ENCODE results near the gene MBL2.

The MBL2 gene

DNA sequence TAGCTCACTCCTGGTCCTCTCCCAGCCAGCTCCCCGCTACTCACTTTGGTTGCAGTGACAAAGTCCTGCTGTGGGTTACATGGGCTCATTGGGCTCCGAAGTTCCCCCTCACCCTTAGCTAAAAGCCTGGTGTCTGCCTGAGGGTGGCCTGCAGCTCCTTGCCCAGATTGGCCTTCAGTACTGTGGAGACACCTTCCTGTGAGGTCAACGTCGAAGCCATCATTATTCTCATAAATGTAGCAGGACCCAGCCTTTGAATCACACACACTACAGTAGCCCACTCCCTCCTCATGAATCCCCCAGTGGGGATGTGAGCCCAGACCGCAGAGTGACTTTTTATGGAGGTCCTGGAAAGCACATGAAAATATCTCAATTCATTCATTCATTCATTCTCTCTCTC lies 10.5 kb downstream of the MBL2 start:
- no peak for ATAC-seq
- TF ChIP-seq SNAI2 (CRISPR knock-in tag; IDR thresholded peaks at IDR 0.05) (no peak), OSR1 (CRISPR knock-in tag; IDR thresholded peaks at IDR 0.05) (no peak), BACH2 (CRISPR knock-in tag; IDR thresholded peaks at IDR 0.05; ENCODE audit: borderline replicate concordance) (no peak), TCF4 (CRISPR knock-in tag; IDR thresholded peaks at IDR 0.05; ENCODE audit: borderline replicate concordance) (no peak), GLIS3 (CRISPR knock-in tag; IDR thresholded peaks at IDR 0.05) (no peak), ZNF70 (CRISPR knock-in tag; IDR thresholded peaks at IDR 0.05) (no peak), PPARA (CRISPR knock-in tag; IDR thresholded peaks at IDR 0.05; ENCODE audit: borderline replicate concordance) (no peak), RARB (CRISPR knock-in tag; IDR thresholded peaks at IDR 0.05) (no peak), ZNF8 (CRISPR knock-in tag; IDR thresholded peaks at IDR 0.05) (no peak), ZFP3 (CRISPR knock-in tag; IDR thresholded peaks at IDR 0.05) (no peak), ZC3H10 (CRISPR knock-in tag; IDR thresholded peaks at IDR 0.05) (no peak), ZFP30 (CRISPR knock-in tag; IDR thresholded peaks at IDR 0.05) (no peak), ISL1 (CRISPR knock-in tag; IDR thresholded peaks at IDR 0.05) (no peak), TOX (CRISPR knock-in tag; IDR thresholded peaks at IDR 0.05; ENCODE audit: borderline replicate concordance) (no peak)
- TF ChIP-seq, protein P1, sequence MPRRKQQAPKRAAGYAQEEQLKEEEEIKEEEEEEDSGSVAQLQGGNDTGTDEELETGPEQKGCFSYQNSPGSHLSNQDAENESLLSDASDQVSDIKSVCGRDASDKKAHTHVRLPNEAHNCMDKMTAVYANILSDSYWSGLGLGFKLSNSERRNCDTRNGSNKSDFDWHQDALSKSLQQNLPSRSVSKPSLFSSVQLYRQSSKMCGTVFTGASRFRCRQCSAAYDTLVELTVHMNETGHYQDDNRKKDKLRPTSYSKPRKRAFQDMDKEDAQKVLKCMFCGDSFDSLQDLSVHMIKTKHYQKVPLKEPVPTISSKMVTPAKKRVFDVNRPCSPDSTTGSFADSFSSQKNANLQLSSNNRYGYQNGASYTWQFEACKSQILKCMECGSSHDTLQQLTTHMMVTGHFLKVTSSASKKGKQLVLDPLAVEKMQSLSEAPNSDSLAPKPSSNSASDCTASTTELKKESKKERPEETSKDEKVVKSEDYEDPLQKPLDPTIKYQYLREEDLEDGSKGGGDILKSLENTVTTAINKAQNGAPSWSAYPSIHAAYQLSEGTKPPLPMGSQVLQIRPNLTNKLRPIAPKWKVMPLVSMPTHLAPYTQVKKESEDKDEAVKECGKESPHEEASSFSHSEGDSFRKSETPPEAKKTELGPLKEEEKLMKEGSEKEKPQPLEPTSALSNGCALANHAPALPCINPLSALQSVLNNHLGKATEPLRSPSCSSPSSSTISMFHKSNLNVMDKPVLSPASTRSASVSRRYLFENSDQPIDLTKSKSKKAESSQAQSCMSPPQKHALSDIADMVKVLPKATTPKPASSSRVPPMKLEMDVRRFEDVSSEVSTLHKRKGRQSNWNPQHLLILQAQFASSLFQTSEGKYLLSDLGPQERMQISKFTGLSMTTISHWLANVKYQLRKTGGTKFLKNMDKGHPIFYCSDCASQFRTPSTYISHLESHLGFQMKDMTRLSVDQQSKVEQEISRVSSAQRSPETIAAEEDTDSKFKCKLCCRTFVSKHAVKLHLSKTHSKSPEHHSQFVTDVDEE (CRISPR knock-in tag; IDR thresholded peaks at IDR 0.05), result no peak
- TF ChIP-seq, protein P2, sequence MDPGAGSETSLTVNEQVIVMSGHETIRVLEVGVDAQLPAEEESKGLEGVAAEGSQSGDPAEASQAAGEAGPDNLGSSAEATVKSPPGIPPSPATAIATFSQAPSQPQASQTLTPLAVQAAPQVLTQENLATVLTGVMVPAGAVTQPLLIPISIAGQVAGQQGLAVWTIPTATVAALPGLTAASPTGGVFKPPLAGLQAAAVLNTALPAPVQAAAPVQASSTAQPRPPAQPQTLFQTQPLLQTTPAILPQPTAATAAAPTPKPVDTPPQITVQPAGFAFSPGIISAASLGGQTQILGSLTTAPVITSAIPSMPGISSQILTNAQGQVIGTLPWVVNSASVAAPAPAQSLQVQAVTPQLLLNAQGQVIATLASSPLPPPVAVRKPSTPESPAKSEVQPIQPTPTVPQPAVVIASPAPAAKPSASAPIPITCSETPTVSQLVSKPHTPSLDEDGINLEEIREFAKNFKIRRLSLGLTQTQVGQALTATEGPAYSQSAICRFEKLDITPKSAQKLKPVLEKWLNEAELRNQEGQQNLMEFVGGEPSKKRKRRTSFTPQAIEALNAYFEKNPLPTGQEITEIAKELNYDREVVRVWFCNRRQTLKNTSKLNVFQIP (CRISPR knock-in tag; IDR thresholded peaks at IDR 0.05; ENCODE audit: borderline replicate concordance, low read depth), result no peak
- TF ChIP-seq, protein P3, sequence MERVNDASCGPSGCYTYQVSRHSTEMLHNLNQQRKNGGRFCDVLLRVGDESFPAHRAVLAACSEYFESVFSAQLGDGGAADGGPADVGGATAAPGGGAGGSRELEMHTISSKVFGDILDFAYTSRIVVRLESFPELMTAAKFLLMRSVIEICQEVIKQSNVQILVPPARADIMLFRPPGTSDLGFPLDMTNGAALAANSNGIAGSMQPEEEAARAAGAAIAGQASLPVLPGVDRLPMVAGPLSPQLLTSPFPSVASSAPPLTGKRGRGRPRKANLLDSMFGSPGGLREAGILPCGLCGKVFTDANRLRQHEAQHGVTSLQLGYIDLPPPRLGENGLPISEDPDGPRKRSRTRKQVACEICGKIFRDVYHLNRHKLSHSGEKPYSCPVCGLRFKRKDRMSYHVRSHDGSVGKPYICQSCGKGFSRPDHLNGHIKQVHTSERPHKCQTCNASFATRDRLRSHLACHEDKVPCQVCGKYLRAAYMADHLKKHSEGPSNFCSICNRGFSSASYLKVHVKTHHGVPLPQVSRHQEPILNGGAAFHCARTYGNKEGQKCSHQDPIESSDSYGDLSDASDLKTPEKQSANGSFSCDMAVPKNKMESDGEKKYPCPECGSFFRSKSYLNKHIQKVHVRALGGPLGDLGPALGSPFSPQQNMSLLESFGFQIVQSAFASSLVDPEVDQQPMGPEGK (CRISPR knock-in tag; IDR thresholded peaks at IDR 0.05; ENCODE audit: borderline replicate concordance), result no peak
- TF ChIP-seq, protein P4, sequence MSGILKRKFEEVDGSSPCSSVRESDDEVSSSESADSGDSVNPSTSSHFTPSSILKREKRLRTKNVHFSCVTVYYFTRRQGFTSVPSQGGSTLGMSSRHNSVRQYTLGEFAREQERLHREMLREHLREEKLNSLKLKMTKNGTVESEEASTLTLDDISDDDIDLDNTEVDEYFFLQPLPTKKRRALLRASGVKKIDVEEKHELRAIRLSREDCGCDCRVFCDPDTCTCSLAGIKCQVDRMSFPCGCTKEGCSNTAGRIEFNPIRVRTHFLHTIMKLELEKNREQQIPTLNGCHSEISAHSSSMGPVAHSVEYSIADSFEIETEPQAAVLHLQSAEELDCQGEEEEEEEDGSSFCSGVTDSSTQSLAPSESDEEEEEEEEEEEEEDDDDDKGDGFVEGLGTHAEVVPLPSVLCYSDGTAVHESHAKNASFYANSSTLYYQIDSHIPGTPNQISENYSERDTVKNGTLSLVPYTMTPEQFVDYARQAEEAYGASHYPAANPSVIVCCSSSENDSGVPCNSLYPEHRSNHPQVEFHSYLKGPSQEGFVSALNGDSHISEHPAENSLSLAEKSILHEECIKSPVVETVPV (CRISPR knock-in tag; IDR thresholded peaks at IDR 0.05), result no peak
- TF ChIP-seq, protein P5, sequence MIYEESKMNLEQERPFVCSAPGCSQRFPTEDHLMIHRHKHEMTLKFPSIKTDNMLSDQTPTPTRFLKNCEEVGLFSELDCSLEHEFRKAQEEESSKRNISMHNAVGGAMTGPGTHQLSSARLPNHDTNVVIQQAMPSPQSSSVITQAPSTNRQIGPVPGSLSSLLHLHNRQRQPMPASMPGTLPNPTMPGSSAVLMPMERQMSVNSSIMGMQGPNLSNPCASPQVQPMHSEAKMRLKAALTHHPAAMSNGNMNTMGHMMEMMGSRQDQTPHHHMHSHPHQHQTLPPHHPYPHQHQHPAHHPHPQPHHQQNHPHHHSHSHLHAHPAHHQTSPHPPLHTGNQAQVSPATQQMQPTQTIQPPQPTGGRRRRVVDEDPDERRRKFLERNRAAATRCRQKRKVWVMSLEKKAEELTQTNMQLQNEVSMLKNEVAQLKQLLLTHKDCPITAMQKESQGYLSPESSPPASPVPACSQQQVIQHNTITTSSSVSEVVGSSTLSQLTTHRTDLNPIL (CRISPR knock-in tag; IDR thresholded peaks at IDR 0.05; ENCODE audit: low read depth), result no peak

DNA sequence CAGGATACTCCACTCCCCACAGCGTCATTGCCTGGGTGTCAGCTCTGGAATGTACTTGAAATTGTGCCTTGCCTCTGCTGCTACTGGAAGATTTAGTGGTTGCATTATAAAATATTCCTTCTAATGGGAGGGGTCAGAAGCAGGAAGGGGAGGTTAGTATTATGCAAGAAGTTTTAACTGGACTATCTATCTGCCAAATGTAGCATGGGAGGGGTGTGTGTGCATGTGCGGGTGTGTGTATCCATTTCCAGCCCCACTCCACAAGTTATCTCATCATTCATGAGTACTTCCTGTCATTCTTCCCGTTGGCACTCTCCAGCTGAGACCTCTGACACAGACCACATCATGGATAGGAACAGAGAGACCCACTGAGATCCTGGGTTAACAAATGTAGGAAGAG lies 13.4 kb downstream of the MBL2 start:
- TF ChIP-seq ESRRG (CRISPR knock-in tag; IDR thresholded peaks at IDR 0.05), result no peak
- ATAC-seq, result no peak

DNA sequence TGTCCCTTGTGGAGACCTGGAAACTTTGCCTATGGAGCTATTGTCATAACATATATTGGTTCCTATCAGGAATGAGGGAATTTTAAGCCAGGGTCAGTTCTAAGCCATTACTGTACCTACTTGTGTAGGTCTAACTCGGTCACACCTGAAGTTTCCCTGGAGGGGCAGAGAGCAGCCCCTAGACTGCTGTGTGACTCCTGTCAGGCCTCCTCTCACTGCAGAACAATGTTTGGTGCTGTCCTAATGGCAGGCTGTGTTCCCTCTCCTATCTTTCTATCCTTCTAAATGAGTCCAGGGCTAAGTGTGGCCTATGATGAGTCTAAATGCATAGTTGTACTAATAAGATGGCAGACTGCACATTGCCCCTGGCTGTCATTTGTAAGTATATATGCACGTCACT lies 14.2 kb downstream of the MBL2 start:
- no peak for ATAC-seq
- TF ChIP-seq ZFP30 (CRISPR knock-in tag; IDR thresholded peaks at IDR 0.05) (no peak), PPARA (CRISPR knock-in tag; IDR thresholded peaks at IDR 0.05; ENCODE audit: borderline replicate concordance) (no peak), ZNF565 (CRISPR knock-in tag; conservative IDR thresholded peaks at IDR 0.05; ENCODE audit: low read depth) (no peak), ZFP3 (CRISPR knock-in tag; IDR thresholded peaks at IDR 0.05) (no peak), ESRRG (CRISPR knock-in tag; IDR thresholded peaks at IDR 0.05) (no peak), GLIS3 (CRISPR knock-in tag; IDR thresholded peaks at IDR 0.05) (no peak), BACH2 (CRISPR knock-in tag; IDR thresholded peaks at IDR 0.05; ENCODE audit: borderline replicate concordance) (no peak), TCF4 (CRISPR knock-in tag; IDR thresholded peaks at IDR 0.05; ENCODE audit: borderline replicate concordance) (no peak), OSR1 (CRISPR knock-in tag; IDR thresholded peaks at IDR 0.05) (no peak), CSDC2 (CRISPR knock-in tag; IDR thresholded peaks at IDR 0.05) (no peak), ARNTL (CRISPR knock-in tag; IDR thresholded peaks at IDR 0.05; ENCODE audit: borderline replicate concordance, low read depth) (no peak), ZNF8 (CRISPR knock-in tag; IDR thresholded peaks at IDR 0.05) (no peak), ISL1 (CRISPR knock-in tag; IDR thresholded peaks at IDR 0.05) (no peak)
- TF ChIP-seq, protein P1 (CRISPR knock-in tag; IDR thresholded peaks at IDR 0.05), result no peak
- TF ChIP-seq, protein P3 (CRISPR knock-in tag; IDR thresholded peaks at IDR 0.05; ENCODE audit: borderline replicate concordance), result no peak

Measured in SK-N-SH treated with all-trans-retinoic acid at 6 μM for 48 hours (cell line).